Measurements from ENCODE around the gene FRMD6.

Gene FRMD6

GRCh38 chr14:51651388-51652167 lies at the start of gene FRMD6:
TSS of gene FRMD6 (plus strand) at chr14:51651910. CDS start at chr14:51689837, 37,927 bp downstream.
- intact Hi-C loops (cut with DNase I): no loop called here

GRCh38 chr14:51602310-51602709 lies 49.4 kb upstream of the FRMD6 start:
- no peak for DNase-seq
- intact Hi-C loops (cut with DNase I): no loop called here

More at GRCh38 chr14:51651388-51652167, at the start of gene FRMD6:
- peak; percentile 69 to 96 (median 80) for DNase-seq

- DNase-seq: no peak
- intact Hi-C loops (cut with DNase I): no loop called here
These were observed 48.2 kb upstream of the FRMD6 start for GRCh38 chr14:51603495-51603894.

GRCh38 chr14:51604073-51604472 lies 47.6 kb upstream of the FRMD6 start:
- no peak for DNase-seq
- intact Hi-C loops (cut with DNase I): no loop called here

- intact Hi-C loops (cut with DNase I): no loop called here
These were observed 46.1 kb upstream of the FRMD6 start for GRCh38 chr14:51605575-51605974.

GRCh38 chr14:51607711-51608110 lies 44.0 kb upstream of the FRMD6 start:
- DNase-seq: peak in 2 of 10 donors; percentile 9 to 67
- intact Hi-C loops (cut with DNase I): no loop called here

More at GRCh38 chr14:51605575-51605974, 46.1 kb upstream of the FRMD6 start:
- DNase-seq: no peak

GRCh38 chr14:51609251-51609954 lies 42.3 kb upstream of the FRMD6 start:
- intact Hi-C loops (cut with DNase I): no loop called here
- DNase-seq: no peak

GRCh38 chr14:51609955-51610283 lies 41.8 kb upstream of the FRMD6 start:
- intact Hi-C loops (cut with DNase I): no loop called here
- no peak for DNase-seq

GRCh38 chr14:51610771-51611170 lies 40.9 kb upstream of the FRMD6 start:
- DNase-seq: no peak
- intact Hi-C loops (cut with DNase I): no loop called here

GRCh38 chr14:51612449-51612848 lies 39.3 kb upstream of the FRMD6 start:
- DNase-seq: no peak
- intact Hi-C loops (cut with DNase I): no loop called here

- intact Hi-C loops (cut with DNase I): no loop called here
- no peak for DNase-seq
These were observed 38.3 kb upstream of the FRMD6 start for GRCh38 chr14:51613416-51613815.

- DNase-seq: no peak
- intact Hi-C loops (cut with DNase I): no loop called here
These were observed 37.0 kb upstream of the FRMD6 start for GRCh38 chr14:51614707-51615106.

GRCh38 chr14:51616256-51616655 lies 35.5 kb upstream of the FRMD6 start:
- intact Hi-C loops (cut with DNase I): no loop called here
- DNase-seq: no peak

- intact Hi-C loops (cut with DNase I): no loop called here
- DNase-seq: no peak
These were observed 34.8 kb upstream of the FRMD6 start for GRCh38 chr14:51616724-51617409.

GRCh38 chr14:51619561-51619960 lies 32.1 kb upstream of the FRMD6 start:
- intact Hi-C loops (cut with DNase I): no loop called here
- no peak for DNase-seq

GRCh38 chr14:51620056-51620455 lies 31.7 kb upstream of the FRMD6 start:
- no peak for DNase-seq
- intact Hi-C loops (cut with DNase I): no loop called here

- intact Hi-C loops (cut with DNase I): no loop called here
These were observed 30.1 kb upstream of the FRMD6 start for GRCh38 chr14:51621654-51622053.

GRCh38 chr14:51622376-51622775 lies 29.3 kb upstream of the FRMD6 start:
- intact Hi-C loops (cut with DNase I): no loop called here
- DNase-seq: no peak

More at GRCh38 chr14:51621654-51622053, 30.1 kb upstream of the FRMD6 start:
- DNase-seq: no peak

- DNase-seq: no peak
- intact Hi-C loops (cut with DNase I): no loop called here
These were observed 26.6 kb upstream of the FRMD6 start for GRCh38 chr14:51624955-51625569.

GRCh38 chr14:51626185-51626584 lies 25.5 kb upstream of the FRMD6 start:
- no peak for DNase-seq
- intact Hi-C loops (cut with DNase I): no loop called here

- intact Hi-C loops (cut with DNase I): no loop called here
- DNase-seq: no peak
These were observed 24.9 kb upstream of the FRMD6 start for GRCh38 chr14:51626788-51627187.

All from posterior cingulate gyrus (tissue), 11 donors.